NB4 (cell line): ENCODE measurements around the gene COL6A1.

Source experiments
- DNase-seq: peaks from one replicate; pipeline ENCODE4 v3.0.0; 2010; ENCODE audit warnings: low read depth
- H3K4me3 ChIP-seq: one replicate; pipeline ENCODE4 v1.5.1; 2011; ENCODE audit warnings: mild to moderate bottlenecking, low read depth, low read length, moderate library complexity
- MYC ChIP-seq: IDR thresholded peaks from 2 replicates; pipeline ENCODE4 v1.6.1; 2011; ENCODE audit warnings: low read depth, low read length
- POLR2A ChIP-seq: IDR thresholded peaks from 2 replicates; pipeline ENCODE4 v1.6.1; 2011; ENCODE audit warnings: mild to moderate bottlenecking; ENCODE audit not compliant: insufficient read length; ENCODE audit errors: extremely low read depth
- TF ChIP-seq, protein P1 (sequence below): IDR thresholded peaks from one replicate; pipeline ENCODE4 v1.5.1; 2012; ENCODE audit warnings: low read depth, low read length
- TF ChIP-seq, protein P2 (sequence below): IDR thresholded peaks from 2 replicates; pipeline ENCODE4 v1.6.1; 2011; ENCODE audit warnings: low read depth, low read length

COL6A1 gene

DNA sequence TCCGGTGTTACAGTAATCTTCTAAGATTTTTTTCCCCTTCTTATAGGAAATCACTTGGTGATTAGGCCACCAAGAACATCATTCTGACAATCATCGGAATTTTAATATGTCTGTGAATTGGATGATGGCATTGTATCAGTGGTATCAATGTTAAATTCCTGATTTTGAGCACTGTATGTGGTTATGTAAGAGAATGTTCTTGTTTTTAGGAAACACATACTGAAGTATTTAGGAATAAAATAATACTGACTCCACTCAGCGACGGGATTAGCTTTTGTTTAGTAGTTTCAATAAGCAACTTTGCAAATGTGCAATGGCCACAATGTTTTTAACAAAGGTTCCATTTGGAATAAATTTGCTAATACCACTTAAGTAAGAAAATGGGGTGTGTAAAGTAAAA is 30.6 kb downstream of the COL6A1 start:
- DNase-seq, result no peak
- TF ChIP-seq, protein P1, sequence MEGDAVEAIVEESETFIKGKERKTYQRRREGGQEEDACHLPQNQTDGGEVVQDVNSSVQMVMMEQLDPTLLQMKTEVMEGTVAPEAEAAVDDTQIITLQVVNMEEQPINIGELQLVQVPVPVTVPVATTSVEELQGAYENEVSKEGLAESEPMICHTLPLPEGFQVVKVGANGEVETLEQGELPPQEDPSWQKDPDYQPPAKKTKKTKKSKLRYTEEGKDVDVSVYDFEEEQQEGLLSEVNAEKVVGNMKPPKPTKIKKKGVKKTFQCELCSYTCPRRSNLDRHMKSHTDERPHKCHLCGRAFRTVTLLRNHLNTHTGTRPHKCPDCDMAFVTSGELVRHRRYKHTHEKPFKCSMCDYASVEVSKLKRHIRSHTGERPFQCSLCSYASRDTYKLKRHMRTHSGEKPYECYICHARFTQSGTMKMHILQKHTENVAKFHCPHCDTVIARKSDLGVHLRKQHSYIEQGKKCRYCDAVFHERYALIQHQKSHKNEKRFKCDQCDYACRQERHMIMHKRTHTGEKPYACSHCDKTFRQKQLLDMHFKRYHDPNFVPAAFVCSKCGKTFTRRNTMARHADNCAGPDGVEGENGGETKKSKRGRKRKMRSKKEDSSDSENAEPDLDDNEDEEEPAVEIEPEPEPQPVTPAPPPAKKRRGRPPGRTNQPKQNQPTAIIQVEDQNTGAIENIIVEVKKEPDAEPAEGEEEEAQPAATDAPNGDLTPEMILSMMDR, result no peak
- TF ChIP-seq MYC, result no peak
- no peak for TF ChIP-seq POLR2A
- TF ChIP-seq, protein P2, sequence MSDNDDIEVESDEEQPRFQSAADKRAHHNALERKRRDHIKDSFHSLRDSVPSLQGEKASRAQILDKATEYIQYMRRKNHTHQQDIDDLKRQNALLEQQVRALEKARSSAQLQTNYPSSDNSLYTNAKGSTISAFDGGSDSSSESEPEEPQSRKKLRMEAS, result no peak

DNA sequence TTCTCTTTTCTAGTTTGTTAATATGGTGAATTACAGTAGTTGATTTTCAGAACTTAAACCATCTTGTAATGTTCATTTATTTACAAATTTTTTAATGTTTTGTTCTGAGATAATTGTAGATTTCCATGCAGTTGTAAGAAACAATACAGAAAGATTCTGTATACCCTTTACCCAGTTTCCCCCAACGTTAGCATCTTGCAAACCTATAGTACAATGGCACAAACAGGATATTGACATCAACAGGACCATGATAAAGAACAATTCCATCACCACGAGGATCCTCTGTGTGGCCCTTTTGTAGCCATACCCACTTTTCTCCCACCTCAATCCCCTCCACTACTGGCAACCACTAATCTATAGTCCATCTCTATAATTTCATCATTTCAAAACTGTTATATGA is 33.3 kb downstream of the COL6A1 start:
- no peak for DNase-seq
- TF ChIP-seq MYC (no peak), POLR2A (no peak)
- TF ChIP-seq, protein P1, result no peak
- TF ChIP-seq, protein P2, result no peak
- H3K4me3 ChIP-seq, result no peak overlapping the region

More for the DNA sequence above, 30.6 kb downstream of the COL6A1 start:
- no peak overlapping the region for H3K4me3 ChIP-seq

GRCh38 chr21:46017148-46017547 is 35.6 kb downstream of the COL6A1 start:
- TF ChIP-seq, protein P2, result no peak
- TF ChIP-seq, protein P1, result no peak
- no peak overlapping the region for H3K4me3 ChIP-seq
- DNase-seq, result no peak

GRCh38 chr21:46017695-46018094 is 36.1 kb downstream of the COL6A1 start:
- TF ChIP-seq, protein P2, result no peak
- TF ChIP-seq, protein P1, result no peak
- TF ChIP-seq MYC (no peak), POLR2A (no peak)
- H3K4me3 ChIP-seq, result no peak overlapping the region
- no peak for DNase-seq

- H3K4me3 ChIP-seq, result no peak overlapping the region
- TF ChIP-seq, protein P1, result no peak
- TF ChIP-seq, protein P2, result no peak
- TF ChIP-seq POLR2A (no peak), MYC (no peak)
- peak; percentile 58 for DNase-seq
Measured at GRCh38 chr21:46018615-46019014, 37.0 kb downstream of the COL6A1 start.

DNA sequence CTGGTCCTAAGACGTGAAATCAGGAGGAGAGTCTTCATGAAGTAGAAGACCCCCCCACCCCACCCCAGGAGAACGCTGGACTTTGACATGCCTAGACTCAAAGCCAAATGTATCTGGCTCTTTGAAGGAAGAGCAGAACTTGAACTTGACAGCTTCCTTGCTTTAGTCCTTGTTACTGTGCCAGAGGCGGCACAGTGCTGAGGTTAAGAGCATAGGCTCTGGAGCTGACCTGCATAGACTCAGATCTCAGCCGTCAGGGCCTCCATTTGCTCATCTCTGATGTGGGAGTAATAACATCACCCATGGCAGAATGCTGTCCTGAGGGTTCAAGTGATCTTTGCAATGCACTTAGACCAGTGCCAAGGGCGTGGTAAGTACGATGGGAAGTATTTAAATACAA is 39.0 kb downstream of the COL6A1 start:
- TF ChIP-seq, protein P1, result no peak
- no peak for TF ChIP-seq POLR2A
- TF ChIP-seq MYC, result no peak
- TF ChIP-seq, protein P2, result no peak
- DNase-seq, result no peak
- H3K4me3 ChIP-seq, result no peak overlapping the region
